K562 (cell line): Measurements from ENCODE around the gene PRCP. TPM values are rescaled to one million over a fixed set of nuclear protein-coding genes. Genes with fewer than 3 reads are reported as not detected.
A peak's percentile ranks its signal among the peaks of the same experiment; 100 is the strongest.

Experiments used
- CTCF ChIP-seq, 3 experiments: IDR thresholded peaks in 2 of 3; conservative IDR thresholded peaks in 1 of 3; 2 replicates each; pipeline ENCODE4 v1.5.1; 2011 to 2012; ENCODE audit warnings: low read length in 3 of 3, mild to moderate bottlenecking in 3 of 3, control low read depth in 2 of 3, improper control_type of control experiment in 1 of 3, inconsistent platforms in 1 of 3, low read depth in 1 of 3, mixed read lengths in 1 of 3, moderate library complexity in 1 of 3; ENCODE audit not compliant: insufficient read depth in 2 of 3
- EP300 ChIP-seq: IDR thresholded peaks from 2 replicates; pipeline ENCODE4 v1.6.1; 2012; ENCODE audit warnings: low read length, improper control_type of control experiment
- EWSR1 ChIP-seq: fragments of 450-650 bp; IDR thresholded peaks from 2 replicates; pipeline ENCODE4 v1.6.1; 2018; ENCODE audit warnings: borderline replicate concordance, mild to moderate bottlenecking, low read depth, moderate library complexity; ENCODE audit not compliant: partially characterized antibody
- MGA ChIP-seq: fragments of 450-650 bp; IDR thresholded peaks from 2 replicates; pipeline ENCODE4 v1.6.1; 2016; ENCODE audit warnings: mild to moderate bottlenecking, moderate library complexity
- REST ChIP-seq, 2 experiments: fragments of 450-650 bp; formaldehyde crosslinking in 1 of 2; IDR thresholded peaks; 2 replicates each; pipeline versions ENCODE4 v1.4.0 to v1.6.1; 2014 to 2020; ENCODE audit warnings: mild to moderate bottlenecking in 2 of 2, borderline replicate concordance in 1 of 2, low read depth in 1 of 2
- polyA plus RNA-seq, 8 experiments: library from polyadenylated mRNA; depleted of rRNA in 4 of 8; stranded (reverse) in 5 of 8; unstranded in 3 of 8; fragments of >200 nt; fragmentation: Nextera tagmentation in 2 of 8; fragmentation: Illumina TruSeq in 1 of 8; extraction: Ambion mirVana in 2 of 8; extraction: Trizol in 1 of 8; gene quantifications; 2 replicates each; pipeline versions ENCODE4 v1.2.1 to v1.2.3, GENCODE V29; 2011 to 2014; ENCODE audit warnings: inconsistent platforms in 1 of 8, missing spikeins in 1 of 8
- total RNA-seq, 7 experiments: library from RNA; depleted of rRNA in 6 of 7; stranded (reverse); fragments of >200 nt in 6 of 7; fragmentation: Illumina TruSeq in 2 of 7; extraction: Trizol in 2 of 7; gene quantifications; 2 replicates each; pipeline versions ENCODE4 v1.2.1 to v1.2.3, GENCODE V29; 2011 to 2021; ENCODE audit warnings: low replicate concordance in 1 of 7

PRCP gene
- total and polyA plus RNA-seq, 9 of the 15 experiments (the other 6 are each of a cell fraction or from before 2014, with no cell fraction given) = 9.5 to 43.1 (median 23.2) TPM

GRCh38 chr11:82864268-82864667, 36.0 kb downstream of the PRCP start (continued):
- 0 out of 2 replicates have a peak, but pooled peaks have one; percentile 22 for TF ChIP-seq MGA
- no peak for TF ChIP-seq EWSR1
- TF ChIP-seq CTCF (IDR thresholded peaks at IDR 0.05 in 2 of 3, conservative IDR thresholded peaks at IDR 0.05 in 1 of 3; ENCODE audit: insufficient read depth in 2 of 3, low read depth in 1 of 3, low read length in 3 of 3) = peak; percentile 62 to 80 (median 72)
- TF ChIP-seq EP300 = no peak
- TF ChIP-seq REST (IDR thresholded peaks at IDR 0.05; ENCODE audit: borderline replicate concordance) = peak; percentile 92
- no peak for TF ChIP-seq REST (CRISPR knock-in tag; IDR thresholded peaks at IDR 0.05; ENCODE audit: low read depth)
